T-cell (primary cell): Measurements from ENCODE around the gene B4GALNT4. TPM values are rescaled to one million over a fixed set of nuclear protein-coding genes. Genes with fewer than 3 reads are reported as not detected.
"Not testable (repeated sequence)": the region's sequence is repeated elsewhere in the genome, so short reads cannot be mapped to it uniquely, and the experiment has no call there.

Source experiments
- ATAC-seq, 4 experiments: fragments of 200-7000 bp in 3 of 4; fragments of 150-1000 bp in 1 of 4; cut with Tn5 transposase; replicated peaks in 1 of 4; 1 replicate in 3 of 4; 2 replicates in 1 of 4; pipeline ENCODE4 v1.10.0; 2021; ENCODE audit warnings: moderate library complexity in 3 of 4, mild to moderate bottlenecking in 2 of 4, moderate number of reproducible peaks in 1 of 4
- CTCF ChIA-PET, 2 donors: fragments of 300-600 bp; sonication (Branson Sonifier 250); formaldehyde crosslinking; loops; one replicate each; lab custom pipeline; 2022; ENCODE audit warnings: antibody characterized with exemption in 2 of 2; lab: Charles Lee
- POLR2A ChIA-PET, 2 donors: fragments of 300-600 bp; sonication (Branson Sonifier 250); formaldehyde crosslinking; loops; one replicate each; lab custom pipeline; 2022; ENCODE audit warnings: antibody characterized with exemption in 2 of 2; lab: Charles Lee
- DNase-seq, 35 experiments: peaks; one replicate each; pipeline versions ENCODE4 v3.0.0 to v3.0.0-alpha.2; 2013 to 2023
- H3K27ac ChIP-seq: one replicate; pipeline ENCODE4 v1.5.1; 2013; ENCODE audit warnings: low read length
- H3K27me3 ChIP-seq, 2 experiments: replicated peaks in 1 of 2; 1 replicate in 1 of 2; 2 replicates in 1 of 2; pipeline versions ENCODE4 v1.6.1 to v1.7.0; 2013; ENCODE audit warnings: low read length in 1 of 2, mixed read lengths in 1 of 2; ENCODE audit not compliant: control insufficient read depth in 2 of 2, insufficient read depth in 2 of 2; ENCODE audit errors: extremely low read depth in 1 of 2
- H3K36me3 ChIP-seq, 2 donors: 1 replicate in 1 of 2; 2 replicates in 1 of 2; pipeline versions ENCODE4 v1.6.1 to v1.7.0; 2013; ENCODE audit warnings: low read length in 1 of 2; ENCODE audit not compliant: control insufficient read depth in 2 of 2, insufficient read depth in 1 of 2; ENCODE audit errors: extremely low read depth in 1 of 2
- H3K4me1 ChIP-seq, 2 experiments: 1 replicate in 1 of 2; 2 replicates in 1 of 2; pipeline versions ENCODE4 v1.6.1 to v1.7.0; 2013; ENCODE audit warnings: low read length in 2 of 2, mixed read lengths in 1 of 2; ENCODE audit not compliant: insufficient read depth in 2 of 2, control insufficient read depth in 1 of 2; ENCODE audit errors: extremely low read depth in 1 of 2
- H3K4me3 ChIP-seq, 2 donors: 1 replicate in 1 of 2; 2 replicates in 1 of 2; pipeline versions ENCODE4 v1.5.1 to v1.7.0; 2013; ENCODE audit warnings: mild to moderate bottlenecking in 2 of 2, low read length in 1 of 2, moderate library complexity in 1 of 2; ENCODE audit not compliant: control insufficient read depth in 1 of 2; ENCODE audit errors: extremely low read depth in 1 of 2
- H3K9me3 ChIP-seq: 2 replicates; pipeline ENCODE4 v1.7.0; 2013
- H3K27ac Mint-ChIP-seq, 2 donors: one replicate each; pipeline ENCODE4 v1.8.0; 2020 to 2021; ENCODE audit warnings: mild to moderate bottlenecking in 2 of 2, mixed read lengths in 2 of 2
- H3K27me3 Mint-ChIP-seq, 2 donors: one replicate each; pipeline ENCODE4 v1.8.0; 2021 to 2022; ENCODE audit warnings: mixed read lengths in 2 of 2
- H3K36me3 Mint-ChIP-seq: one replicate; pipeline ENCODE4 v1.8.0; 2021; ENCODE audit warnings: mixed read lengths
- H3K4me1 Mint-ChIP-seq, 3 donors: one replicate each; pipeline ENCODE4 v1.8.0; 2020 to 2022; ENCODE audit warnings: mixed read lengths in 3 of 3, mild to moderate bottlenecking in 1 of 3
- H3K4me3 Mint-ChIP-seq, 3 donors: one replicate each; pipeline ENCODE4 v1.8.0; 2020 to 2022; ENCODE audit warnings: mild to moderate bottlenecking in 3 of 3, mixed read lengths in 3 of 3, moderate library complexity in 3 of 3
- H3K9me3 Mint-ChIP-seq, 3 donors: one replicate each; pipeline ENCODE4 v1.8.0; 2020 to 2022; ENCODE audit warnings: mixed read lengths in 3 of 3
- WGBS: methylation state at CpG from one replicate; pipeline ENCODE4 v1.1.5; 2013; ENCODE audit warnings: missing lambda C conversion rate; ENCODE audit not compliant: insufficient coverage; 5-methylcytosine and 5-hydroxymethylcytosine counted together
- total RNA-seq, 35 experiments: library from RNA in 6 of 35; stranded (reverse) in 6 of 35; fragments of 120-200 nt in 1 of 35; gene quantifications; one replicate each; pipeline versions ENCODE4 v1.2.1 to v1.2.4 and lab custom pipeline; 2013 to 2026

B4GALNT4 gene
- total RNA-seq, 5 donors from 2014 or later (not counting 1 experiment from before 2014, with no cell fraction given): 1.7 to 5.6 (median 2.8) TPM

- Histone ChIP-seq H3K4me3 (no peak overlapping the region), H3K27me3 (peaks cover 0 to 12% of the 10 kb centered on the region in 2 experiments), H3K4me1 (peaks cover 0 to 26% of the 10 kb centered on the region in 2 experiments), H3K27ac (peak overlapping the region; percentile 41), H3K9me3 (no peaks in the 10 kb centered on the region), H3K36me3 (no peaks in the 10 kb centered on the region)
- ChIA-PET POLR2A (interaction anchor here in 1 of 2 donors (0.6 kb wide), 1 partner anchor 432 kb away, joined by 4 read pairs; the partner anchor contains the start of gene PNPLA2), CTCF (interaction anchor here in 1 of 2 donors (1.5 kb wide), 1 partner anchor 137 kb away, joined by 4 read pairs; no protein-coding TSS in a partner anchor)
- no peak overlapping the region for H3K4me3 Mint-ChIP-seq
- ATAC-seq (no peak), DNase-seq (no peak)
- H3K4me1 Mint-ChIP-seq: peaks cover 0 to 6% (median 4%) of the 10 kb centered on the region in 3 donors
- no peaks in the 10 kb centered on the region for H3K36me3 Mint-ChIP-seq
- H3K27ac Mint-ChIP-seq: no peak overlapping the region
- 23% methylated on average over 4 of the region's 4 CpGs for WGBS
- H3K27me3 Mint-ChIP-seq: peaks cover 4 to 6% of the 10 kb centered on the region in 2 donors
- peaks cover 0 to 8% (median 7%) of the 10 kb centered on the region in 3 donors for H3K9me3 Mint-ChIP-seq
These were observed 18.0 kb downstream of the B4GALNT4 start for GRCh38 chr11:387193-387793.

GRCh38 chr11:389369-389768 is 20.1 kb downstream of the B4GALNT4 start:
- H3K4me3 ChIP-seq, H3K9me3 ChIP-seq, H3K27me3 Mint-ChIP-seq, DNase-seq, POLR2A ChIA-PET, H3K27ac ChIP-seq, H3K27me3 ChIP-seq, CTCF ChIA-PET, H3K36me3 ChIP-seq, H3K4me1 Mint-ChIP-seq, H3K36me3 Mint-ChIP-seq, H3K9me3 Mint-ChIP-seq, ATAC-seq, H3K4me3 Mint-ChIP-seq, H3K27ac Mint-ChIP-seq: not testable (repeated sequence)
- peaks cover 0 to 25% of the 10 kb centered on the region in 2 experiments for H3K4me1 ChIP-seq
- WGBS: no CpG with 5 or more reads among the region's 17 CpGs

- Histone ChIP-seq H3K27me3 (peaks cover 0 to 12% of the 10 kb centered on the region in 2 experiments), H3K27ac (no peak overlapping the region), H3K36me3 (no peaks in the 10 kb centered on the region), H3K4me1 (peaks cover 0 to 27% of the 10 kb centered on the region in 2 experiments), H3K4me3 (no peak overlapping the region), H3K9me3 (no peaks in the 10 kb centered on the region)
- ATAC-seq: no peak
- H3K27ac Mint-ChIP-seq: no peak overlapping the region
- peaks cover 0 to 6% (median 4%) of the 10 kb centered on the region in 3 donors for H3K4me1 Mint-ChIP-seq
- no peak for DNase-seq
- H3K4me3 Mint-ChIP-seq: no peak overlapping the region
- 79% methylated on average over 3 of the region's 11 CpGs for WGBS
- ChIA-PET POLR2A (no interaction called here), CTCF (no interaction called here)
- no peaks in the 10 kb centered on the region for H3K27me3 Mint-ChIP-seq
- peaks cover 0 to 8% (median 7%) of the 10 kb centered on the region in 3 donors for H3K9me3 Mint-ChIP-seq
- no peaks in the 10 kb centered on the region for H3K36me3 Mint-ChIP-seq
These were observed 20.9 kb downstream of the B4GALNT4 start for GRCh38 chr11:390175-390574.

- CTCF ChIA-PET: no interaction called here
- 72% methylated on average over 34 of the region's 38 CpGs for WGBS
- Mint-ChIP-seq H3K4me1 (peaks cover 0 to 6% (median 4%) of the 10 kb centered on the region in 3 donors), H3K4me3 (no peak overlapping the region), H3K36me3 (no peaks in the 10 kb centered on the region), H3K9me3 (peaks cover 0 to 8% (median 7%) of the 10 kb centered on the region in 3 donors), H3K27me3 (no peaks in the 10 kb centered on the region), H3K27ac (no peak overlapping the region)
- POLR2A ChIA-PET: no interaction called here
- peaks cover 0 to 23% of the 10 kb centered on the region in 2 experiments for H3K4me1 ChIP-seq
- DNase-seq (no peak), ATAC-seq (no peak)
- H3K9me3 ChIP-seq: no peaks in the 10 kb centered on the region
- H3K36me3 ChIP-seq: no peaks in the 10 kb centered on the region
- peaks cover 0 to 23% of the 10 kb centered on the region in 2 experiments for H3K27me3 ChIP-seq
- no peak overlapping the region for H3K4me3 ChIP-seq
- no peak overlapping the region for H3K27ac ChIP-seq
These were observed 22.1 kb downstream of the B4GALNT4 start for GRCh38 chr11:391117-392017.

- Mint-ChIP-seq H3K27me3 (no peaks in the 10 kb centered on the region), H3K4me1 (peaks cover 0 to 4% (median 1%) of the 10 kb centered on the region in 3 donors), H3K36me3 (no peaks in the 10 kb centered on the region), H3K27ac (no peak overlapping the region), H3K9me3 (peaks cover 0 to 1% (median under 1%) of the 10 kb centered on the region in 3 donors), H3K4me3 (no peak overlapping the region)
- ChIA-PET POLR2A (no interaction called here), CTCF (no interaction called here)
- Histone ChIP-seq H3K4me3 (no peak overlapping the region), H3K27ac (no peak overlapping the region), H3K4me1 (peaks cover 0 to 25% of the 10 kb centered on the region in 2 experiments), H3K9me3 (no peaks in the 10 kb centered on the region), H3K27me3 (peaks cover 0 to 24% of the 10 kb centered on the region in 2 experiments), H3K36me3 (no peaks in the 10 kb centered on the region)
- 94% methylated on average over 28 of the region's 36 CpGs for WGBS
- ATAC-seq (no peak), DNase-seq (no peak)
These were observed 22.9 kb downstream of the B4GALNT4 start for GRCh38 chr11:392102-392777.
